HG03558 (cell line): Measurements from ENCODE around the gene CXorf65.

ENCODE experiments used
- ATAC-seq: cut with Tn5 transposase; IDR thresholded peaks from one replicate; pipeline ENCODE4 v1.9.1; 2021; ENCODE audit warnings: moderate number of reproducible peaks; ENCODE audit not compliant: unreplicated experiment; ENCODE audit errors: extremely low read depth

CXorf65 gene

GRCh38 chrX:71106427-71106826 is at the start of gene CXorf65:
Gene CXorf65 (minus strand): TSS chrX:71106740. CDS start chrX:71106556, 184 bp downstream.
- ATAC-seq: no peak

- ATAC-seq: no peak
Observed at GRCh38 chrX:71154641-71155040, 48.1 kb upstream of the CXorf65 start.

- ATAC-seq: no peak
Observed at GRCh38 chrX:71154196-71154595, 47.7 kb upstream of the CXorf65 start.

GRCh38 chrX:71151366-71151765 is 44.8 kb upstream of the CXorf65 start:
- no peak for ATAC-seq

GRCh38 chrX:71148278-71148663 is 41.7 kb upstream of the CXorf65 start:
- no peak for ATAC-seq

GRCh38 chrX:71147496-71148277 is 41.1 kb upstream of the CXorf65 start:
- no peak for ATAC-seq

DNA sequence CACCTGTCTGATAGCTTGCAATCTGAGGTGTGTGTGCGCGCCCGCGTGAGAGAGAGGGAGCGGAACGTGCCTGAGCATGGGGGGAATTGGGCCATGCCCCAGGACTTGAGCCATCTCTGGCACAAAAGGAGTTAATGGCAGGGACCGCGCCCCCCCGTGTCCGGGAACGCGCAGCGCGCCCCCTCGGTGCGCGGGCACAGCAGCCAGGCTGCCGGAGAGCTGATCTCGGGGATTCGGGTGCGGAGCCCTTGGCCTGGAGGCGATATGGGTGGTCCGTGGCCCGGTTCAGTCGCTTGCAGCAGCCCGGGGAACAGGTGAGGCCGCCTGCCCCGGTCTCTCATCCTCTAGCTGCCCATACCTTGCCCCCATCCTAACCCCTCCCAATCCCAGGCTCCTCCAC is 38.1 kb upstream of the CXorf65 start, which contains the start of gene NLGN3:
Gene NLGN3 (plus strand): TSS at position 191 of the 400 bp plus-strand sequence. CDS start 2,909 bp downstream, outside the sequence.
- no peak for ATAC-seq

- no peak for ATAC-seq
Observed at GRCh38 chrX:71143508-71143907, 37.0 kb upstream of the CXorf65 start.

- no peak for ATAC-seq
Observed at GRCh38 chrX:71140440-71140839, 33.9 kb upstream of the CXorf65 start.

- ATAC-seq: no peak
Observed at GRCh38 chrX:71131510-71131909, 25.0 kb upstream of the CXorf65 start.

- ATAC-seq: peak; percentile 56
Observed at GRCh38 chrX:71128915-71129765, 22.6 kb upstream of the CXorf65 start.

- no peak for ATAC-seq
Observed at GRCh38 chrX:71128166-71128833, 21.8 kb upstream of the CXorf65 start.

GRCh38 chrX:71118985-71119535 is 12.5 kb upstream of the CXorf65 start:
- ATAC-seq: no peak

GRCh38 chrX:71118032-71118984 is 11.8 kb upstream of the CXorf65 start, which contains the start of gene MED12:
Gene MED12 (plus strand): TSS chrX:71118596. CDS start chrX:71118755, 159 bp downstream.
- peak; percentile 84 for ATAC-seq

DNA sequence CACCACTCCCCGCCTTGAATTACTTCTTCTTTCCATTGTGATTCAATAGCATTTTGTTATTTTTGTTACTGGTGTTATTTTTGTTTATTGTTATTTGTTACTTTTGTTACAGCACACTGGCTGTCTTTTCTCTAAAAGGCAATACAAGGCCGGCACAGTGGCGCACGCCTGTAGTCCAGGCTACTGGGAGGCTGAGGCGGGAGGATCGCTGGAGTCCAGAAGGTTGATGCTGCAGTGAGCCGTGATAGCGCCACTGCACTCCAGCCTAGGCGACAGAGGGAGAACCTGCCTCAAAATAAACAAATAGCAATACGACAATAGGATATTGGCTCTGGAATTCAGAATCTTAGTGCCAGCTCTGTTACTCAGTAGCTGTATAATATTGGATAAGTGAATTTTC is 10.8 kb upstream of the CXorf65 start:
- ATAC-seq: no peak

DNA sequence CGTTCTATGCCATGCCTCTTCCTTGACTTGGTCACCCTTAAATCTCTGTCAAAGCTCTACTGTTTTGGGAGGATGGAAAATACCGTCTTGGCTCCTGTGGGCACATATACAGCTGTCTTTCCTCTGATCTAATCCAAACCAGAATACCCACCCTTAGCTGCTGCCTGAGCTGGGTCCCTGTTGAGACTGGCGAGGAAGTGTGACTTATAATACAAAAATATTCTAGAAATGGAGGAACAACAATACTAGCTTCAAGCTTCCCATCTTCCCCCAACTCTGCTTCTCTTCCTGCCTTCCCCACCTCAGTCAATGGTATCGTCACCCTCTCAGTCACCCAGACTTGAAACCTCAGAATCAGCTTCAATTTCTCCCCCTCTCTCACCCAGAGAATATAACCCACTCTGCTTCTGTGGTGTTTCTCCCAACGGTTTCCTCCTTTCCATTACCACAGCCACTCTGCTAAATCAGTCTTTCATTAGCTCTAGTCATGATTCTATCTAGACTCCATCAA is 5.4 kb upstream of the CXorf65 start:
- no peak for ATAC-seq

DNA sequence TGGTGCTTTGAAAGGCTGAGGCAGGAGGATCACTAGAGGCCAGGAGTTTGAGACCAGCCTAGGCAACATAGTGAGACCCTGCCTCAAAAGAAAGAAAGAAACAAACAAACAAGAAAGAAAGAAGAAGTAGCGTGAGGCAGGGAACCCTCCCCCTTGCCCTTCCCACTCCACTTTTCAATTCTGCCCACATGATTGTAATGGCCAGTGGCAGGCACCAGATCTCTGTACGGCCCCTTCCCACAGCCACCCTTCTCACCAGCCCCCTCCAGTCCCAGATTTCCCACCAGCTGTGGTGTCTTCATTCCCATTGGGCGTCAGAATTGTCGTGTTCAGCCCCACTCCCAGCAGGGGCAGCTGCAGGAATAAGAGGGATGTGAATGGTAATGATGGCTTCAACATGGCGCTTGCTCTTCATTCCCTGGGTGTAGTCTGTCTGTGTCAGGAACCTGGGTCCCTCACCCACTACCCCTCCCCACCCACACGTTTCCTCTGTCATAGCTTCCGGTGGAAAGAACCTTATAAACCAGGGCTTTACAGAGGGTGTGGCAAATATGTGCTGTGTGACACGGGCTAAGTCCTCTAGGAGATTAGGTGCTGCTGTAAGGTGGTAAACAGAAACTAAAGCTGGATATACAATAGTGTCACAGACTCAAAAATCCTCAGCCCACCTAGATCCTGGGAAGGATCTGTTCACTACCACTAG is 4.8 kb upstream of the CXorf65 start, which contains the start of gene IL2RG:
Gene IL2RG (minus strand): TSS at position 437 of the 703 bp plus-strand sequence. CDS start 38 bp downstream, at position 399.
- ATAC-seq: peak; percentile 83

- no peak for ATAC-seq
Observed at GRCh38 chrX:71109051-71109450, 2.5 kb upstream of the CXorf65 start.
